Measurements from ENCODE around the gene DPP3. TPM values are rescaled to one million over a fixed set of nuclear protein-coding genes. Genes with fewer than 3 reads are reported as not detected.

DPP3 gene
- total and polyA plus RNA-seq, 2 of the 4 experiments (the other 2 are of a cell fraction) = 51.8 to 66.3 TPM

GRCh38 chr11:66467034-66467659 lies 13.1 kb upstream of the DPP3 start:
- 0% methylated on average over 49 of the region's 72 CpGs; no CpG with 5 or more reads in 1 of the 2 experiments for WGBS, 2 experiments (ENCODE audit: extremely low coverage in 2 of 2, insufficient read length in 1 of 2)
- Histone ChIP-seq H3K56ac (ENCODE audit: extremely low read depth, insufficient read depth, low read length) (no peak overlapping the region), H4K8ac (ENCODE audit: low read depth in 2 of 2, low read length in 2 of 2) (peak overlapping the region in 1 of 2 experiments; percentile 51; a peak in 2 of 4 replicates), H4K20me1 (ENCODE audit: insufficient read depth, low read length) (no peaks in the 10 kb centered on the region; the same call in 1 of the 2 replicates), H3K4ac (ENCODE audit: low read depth, low read length) (peak overlapping the region; percentile 61), H2BK20ac (ENCODE audit: low read depth, low read length) (no peak overlapping the region), H3K36me3 (ENCODE audit: control insufficient read depth, insufficient read depth, low read length) (peaks cover 9% of the 10 kb centered on the region), H3K18ac (ENCODE audit: low read depth, low read length) (no peak overlapping the region), H3K4me1 (ENCODE audit: control insufficient read depth, insufficient read depth, low read length) (peaks cover 8% of the 10 kb centered on the region; the same call in 1 of the 2 replicates), H3K27ac (ENCODE audit: insufficient read depth, low read length) (no peak overlapping the region; the same call in 1 of the 2 replicates), H2AFZ (replicated peaks; ENCODE audit: low read length, poor library complexity) (peak overlapping the region; percentile 95), H3K27me3 (ENCODE audit: control insufficient read depth, insufficient read depth, low read length) (no peaks in the 10 kb centered on the region), H3K23ac (ENCODE audit: low read depth, low read length) (peak overlapping the region; percentile 87), H3K79me1 (ENCODE audit: low read depth in 1 of 2, low read length in 2 of 2) (peaks cover 20 to 27% of the 10 kb centered on the region in 2 experiments), H4K91ac (ENCODE audit: insufficient read depth, low read depth, low read length) (peak overlapping the region; percentile 33; the same call in 1 of the 2 replicates), H3K9me1 (ENCODE audit: insufficient read depth, low read length) (peaks cover 8% of the 10 kb centered on the region), H3K4me2 (ENCODE audit: low read depth, low read length) (peak overlapping the region; percentile 92), H3K14ac (replicated peaks; ENCODE audit: low read depth, low read length) (peak overlapping the region; percentile 78), H3K4me3 (ENCODE audit: insufficient read depth, low read depth, low read length) (peak overlapping the region; percentile 67), H4K5ac (ENCODE audit: low read depth, low read length) (no peak overlapping the region), H3K9ac (ENCODE audit: low read depth, low read length) (peak overlapping the region; percentile 56), H2BK15ac (ENCODE audit: low read depth, low read length) (no peak overlapping the region), H3K9me3 (ENCODE audit: control insufficient read depth, insufficient read depth, low read length) (no peaks in the 10 kb centered on the region), H2AK9ac (replicated peaks; ENCODE audit: low read depth, low read length, poor library complexity) (peak overlapping the region; percentile 96), H2AK5ac (ENCODE audit: low read depth, low read length) (peak overlapping the region; percentile 53; the same call in 1 of the 2 replicates), H2BK5ac (ENCODE audit: low read depth, low read length, poor library complexity, severe bottlenecking) (no peak overlapping the region), H2BK120ac (ENCODE audit: low read depth, low read length) (no peak overlapping the region)
- DNase-seq (peak; percentile 15), ATAC-seq (ENCODE audit: low read depth) (peak; percentile 53)
- POLR2A ChIA-PET (ENCODE audit: unreplicated experiment) = interaction anchor here (1.1 kb wide), 1 partner anchor 13 kb away, joined by 16 read pairs; the partner anchor contains the start of gene DPP3
- in situ Hi-C loops (cut with MboI; ENCODE audit: low sequenced_read_pairs) (no loop called here), intact Hi-C loops (cut with micrococcal nuclease) (no loop called here), dilution Hi-C loops (cut with HindIII; ENCODE audit: low sequenced_read_pairs, unreplicated experiment) (no loop called here)
- no TSS peak for BruUV-seq (replicated peaks)
- no peak for TF ChIP-seq RCOR1 (IDR thresholded peaks at IDR 0.05; ENCODE audit: insufficient replicate concordance, low read length)
- TF ChIP-seq CTCF (conservative IDR thresholded peaks at IDR 0.05; ENCODE audit: low read depth, low read length) = peak; percentile 30; the same call in 1 of the 2 replicates
- CTCF ChIA-PET = interaction anchor here (0.8 to 1.0 kb wide), 3 partner anchors 13 to 50 kb away, joined by 3 to 7 read pairs (median 5); partner anchors contain the start of genes DPP3 and MRPL11

All from IMR-90 (cell line).